BLaER1 treated with 17β-estradiol and CSF1 and Interleukin-3, amounts not matched to agents 10 nM and 100 nM (cell line): ENCODE results near the gene BNIP5.

Source experiments
- H3K27ac ChIP-seq, 11 experiments: shearing (Covaris generic); formaldehyde crosslinking; 2 replicates each; pipeline ENCODE4 v1.8.1; 2022
- H3K27me3 ChIP-seq, 11 experiments: shearing (Covaris generic); formaldehyde crosslinking; 2 replicates each; pipeline ENCODE4 v1.8.1; 2022
- H3K36me3 ChIP-seq, 11 experiments: shearing (Covaris generic); formaldehyde crosslinking; 2 replicates each; pipeline ENCODE4 v1.8.1; 2022
- H3K4me1 ChIP-seq, 10 experiments: shearing (Covaris generic); formaldehyde crosslinking; 2 replicates each; pipeline ENCODE4 v1.8.1; 2022
- H3K4me2 ChIP-seq, 11 experiments: shearing (Covaris generic); formaldehyde crosslinking; 2 replicates each; pipeline ENCODE4 v1.8.1; 2022
- H3K4me3 ChIP-seq, 10 experiments: shearing (Covaris generic); formaldehyde crosslinking; 2 replicates each; pipeline ENCODE4 v1.8.1; 2022
- H3K9ac ChIP-seq, 11 experiments: shearing (Covaris generic); formaldehyde crosslinking; 2 replicates each; pipeline ENCODE4 v1.8.1; 2022
- H3K9me3 ChIP-seq, 11 experiments: shearing (Covaris generic); formaldehyde crosslinking; replicated peaks in 1 of 11; 2 replicates each; pipeline ENCODE4 v1.8.1; 2022
- H4K20me1 ChIP-seq, 11 experiments: shearing (Covaris generic); formaldehyde crosslinking; 2 replicates each; pipeline ENCODE4 v1.8.1; 2022
- Cebpa-rat ChIP-seq, 11 experiments: shearing (Covaris generic); IDR thresholded peaks; 2 replicates each; pipeline ENCODE4 v1.8.1; 2022

The BNIP5 gene

DNA sequence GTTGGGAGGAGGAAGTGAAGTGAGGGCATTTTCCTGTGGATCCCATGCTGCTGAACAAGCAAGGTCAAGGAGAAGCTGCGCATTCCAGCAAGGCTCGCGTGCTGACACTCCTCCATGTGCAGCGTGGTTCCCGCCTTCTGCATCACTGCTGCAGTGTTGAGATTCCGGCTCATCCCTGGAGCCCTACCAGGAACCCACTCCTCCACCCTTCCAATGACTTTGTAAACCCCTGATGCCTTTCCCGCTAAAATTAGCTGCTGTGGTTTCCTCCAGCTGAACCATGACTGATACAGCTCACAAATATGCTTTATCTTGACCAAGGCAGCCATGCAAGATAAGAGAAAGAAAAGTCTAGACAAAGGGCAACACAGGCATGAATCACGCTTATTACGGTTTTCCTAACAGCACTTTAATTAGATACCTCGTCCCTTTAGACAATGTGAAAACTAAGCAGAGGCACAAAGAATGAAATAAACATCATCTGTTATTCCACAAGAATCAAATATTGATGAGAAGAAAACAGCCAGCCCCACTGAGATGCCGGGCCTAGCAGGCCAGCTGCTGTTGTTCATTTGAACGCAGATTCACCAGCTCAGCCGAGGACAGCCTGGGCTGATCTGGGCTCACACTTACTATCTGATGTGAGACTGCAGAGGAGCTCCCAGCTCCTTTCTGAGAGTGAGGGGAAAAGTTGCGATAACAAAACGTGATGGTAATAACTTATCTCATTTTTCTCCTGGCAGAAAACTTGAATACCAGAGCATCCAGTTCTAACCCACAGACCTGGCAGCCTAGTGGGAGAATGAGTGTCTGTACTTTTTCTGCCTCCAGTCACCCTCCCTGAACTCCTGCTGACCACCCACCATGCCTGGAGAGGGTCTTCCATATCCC, 14.2 kb upstream of the BNIP5 start:
- H3K4me3 ChIP-seq: no peak overlapping the region; a peak in 1 of 20 replicates
- peak overlapping the region in 9 of 11 experiments; percentile 0 to 79 (median 65); a peak in 16 of 22 replicates for H3K27ac ChIP-seq
- no peaks in the 10 kb centered on the region for H3K36me3 ChIP-seq
- H3K27me3 ChIP-seq: no peaks in the 10 kb centered on the region
- no peak for TF ChIP-seq Cebpa-rat (IDR thresholded peaks at IDR 0.05)
- peak overlapping the region in 8 of 11 experiments; percentile 18 to 74 (median 56); a peak in 16 of 22 replicates for H3K9ac ChIP-seq
- H4K20me1 ChIP-seq: no peaks in the 10 kb centered on the region
- H3K4me1 ChIP-seq: peaks cover 14 to 52% (median 38%) of the 10 kb centered on the region in 10 experiments
- H3K9me3 ChIP-seq: peaks cover 10 to 24% (median 16%) of the 10 kb centered on the region in 11 experiments; a peak in 20 of 22 replicates
- peak overlapping the region; percentile 48 to 86 (median 72) for H3K4me2 ChIP-seq

DNA sequence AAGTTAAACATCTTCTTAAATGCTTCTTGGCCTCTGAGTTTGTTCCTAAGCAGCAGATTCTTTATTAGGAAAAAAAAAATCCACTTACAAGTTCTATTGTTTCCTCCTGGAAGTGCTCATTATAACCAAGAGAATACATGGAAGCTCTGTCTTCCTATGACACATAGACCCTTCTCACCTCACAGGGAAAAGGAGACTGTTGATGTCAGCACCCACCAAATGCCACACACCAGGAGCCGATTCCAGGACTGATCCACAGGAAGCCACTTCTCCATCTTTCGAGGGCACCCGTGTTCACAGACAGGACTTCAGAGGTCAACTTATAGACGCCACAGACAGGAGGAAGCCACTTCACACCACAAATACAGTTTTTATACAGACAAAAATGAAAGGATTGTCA, 13.4 kb upstream of the BNIP5 start:
- peak overlapping the region; percentile 48 to 86 (median 72); a peak in 20 of 22 replicates for H3K4me2 ChIP-seq
- no peaks in the 10 kb centered on the region for H3K27me3 ChIP-seq
- H3K9me3 ChIP-seq: peaks cover 10 to 24% (median 16%) of the 10 kb centered on the region in 11 experiments; a peak in 20 of 22 replicates
- no peak for TF ChIP-seq Cebpa-rat (IDR thresholded peaks at IDR 0.05)
- no peaks in the 10 kb centered on the region for H3K36me3 ChIP-seq
- no peaks in the 10 kb centered on the region for H4K20me1 ChIP-seq
- peak overlapping the region in 4 of 11 experiments; percentile 46 to 74 (median 66); a peak in 5 of 22 replicates for H3K9ac ChIP-seq
- H3K4me1 ChIP-seq: peaks cover 14 to 52% (median 37%) of the 10 kb centered on the region in 10 experiments
- peak overlapping the region in 6 of 11 experiments; percentile 61 to 79 (median 74); a peak in 12 of 22 replicates for H3K27ac ChIP-seq
- H3K4me3 ChIP-seq: no peak overlapping the region

DNA sequence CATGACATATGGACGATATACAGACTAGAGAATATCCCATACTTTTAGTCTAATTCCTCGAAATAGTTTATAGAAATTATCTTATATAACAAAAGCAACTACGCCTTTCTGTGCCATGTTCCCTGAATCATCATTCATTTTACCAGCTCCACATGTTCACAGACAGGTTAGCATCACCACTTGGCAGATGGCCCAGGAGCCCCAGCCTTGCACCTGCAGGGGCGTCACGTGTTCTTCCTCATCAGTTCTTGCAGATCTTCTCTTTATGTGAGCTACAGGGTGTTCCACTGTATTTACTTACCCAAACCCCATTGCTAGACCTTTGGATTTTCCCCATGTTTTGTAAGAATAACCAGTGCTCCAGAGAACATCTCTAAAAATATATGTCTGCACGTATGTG, 12.6 kb upstream of the BNIP5 start:
- H3K27me3 ChIP-seq: no peaks in the 10 kb centered on the region
- H3K9me3 ChIP-seq: peaks cover 10 to 20% (median 16%) of the 10 kb centered on the region in 11 experiments; a peak in 20 of 22 replicates
- peaks cover 14 to 52% (median 37%) of the 10 kb centered on the region in 10 experiments for H3K4me1 ChIP-seq
- H3K36me3 ChIP-seq: no peaks in the 10 kb centered on the region
- no peaks in the 10 kb centered on the region for H4K20me1 ChIP-seq
- no peak for TF ChIP-seq Cebpa-rat (IDR thresholded peaks at IDR 0.05)
- H3K27ac ChIP-seq: no peak overlapping the region
- no peak overlapping the region for H3K9ac ChIP-seq
- H3K4me2 ChIP-seq: peak overlapping the region in 9 of 11 experiments; percentile 69 to 86 (median 74); a peak in 17 of 22 replicates
- H3K4me3 ChIP-seq: no peak overlapping the region

DNA sequence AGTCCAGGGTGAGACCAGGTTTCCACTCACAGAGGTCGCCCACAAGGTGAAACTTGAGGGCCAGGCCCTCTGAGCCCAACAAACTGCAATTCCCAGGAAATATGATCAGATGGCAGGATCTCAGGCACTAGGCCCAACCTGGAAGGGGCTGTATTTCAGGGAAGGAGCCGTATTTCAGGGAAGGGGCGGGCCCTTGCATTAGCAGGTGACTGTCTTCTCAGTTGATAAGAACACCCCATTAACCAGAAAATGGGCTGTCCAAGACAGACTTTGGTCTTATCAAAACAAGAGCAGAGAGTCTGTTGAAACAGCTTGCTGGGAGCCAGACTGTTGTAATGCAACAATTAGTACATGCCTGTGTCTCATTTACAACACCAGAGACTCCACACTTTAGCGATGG, 10.9 kb upstream of the BNIP5 start:
- H3K9ac ChIP-seq: no peak overlapping the region
- no peaks in the 10 kb centered on the region for H3K27me3 ChIP-seq
- H3K4me1 ChIP-seq: peaks cover 14 to 52% (median 37%) of the 10 kb centered on the region in 10 experiments
- H3K4me3 ChIP-seq: no peak overlapping the region
- H3K9me3 ChIP-seq: peaks cover 2 to 5% (median 4%) of the 10 kb centered on the region in 11 experiments; a peak in 18 of 22 replicates
- peak overlapping the region in 1 of 11 experiments; percentile 13; a peak in 1 of 22 replicates for H3K4me2 ChIP-seq
- H3K27ac ChIP-seq: no peak overlapping the region
- H4K20me1 ChIP-seq: no peaks in the 10 kb centered on the region
- TF ChIP-seq Cebpa-rat (IDR thresholded peaks at IDR 0.05): no peak
- H3K36me3 ChIP-seq: no peaks in the 10 kb centered on the region

DNA sequence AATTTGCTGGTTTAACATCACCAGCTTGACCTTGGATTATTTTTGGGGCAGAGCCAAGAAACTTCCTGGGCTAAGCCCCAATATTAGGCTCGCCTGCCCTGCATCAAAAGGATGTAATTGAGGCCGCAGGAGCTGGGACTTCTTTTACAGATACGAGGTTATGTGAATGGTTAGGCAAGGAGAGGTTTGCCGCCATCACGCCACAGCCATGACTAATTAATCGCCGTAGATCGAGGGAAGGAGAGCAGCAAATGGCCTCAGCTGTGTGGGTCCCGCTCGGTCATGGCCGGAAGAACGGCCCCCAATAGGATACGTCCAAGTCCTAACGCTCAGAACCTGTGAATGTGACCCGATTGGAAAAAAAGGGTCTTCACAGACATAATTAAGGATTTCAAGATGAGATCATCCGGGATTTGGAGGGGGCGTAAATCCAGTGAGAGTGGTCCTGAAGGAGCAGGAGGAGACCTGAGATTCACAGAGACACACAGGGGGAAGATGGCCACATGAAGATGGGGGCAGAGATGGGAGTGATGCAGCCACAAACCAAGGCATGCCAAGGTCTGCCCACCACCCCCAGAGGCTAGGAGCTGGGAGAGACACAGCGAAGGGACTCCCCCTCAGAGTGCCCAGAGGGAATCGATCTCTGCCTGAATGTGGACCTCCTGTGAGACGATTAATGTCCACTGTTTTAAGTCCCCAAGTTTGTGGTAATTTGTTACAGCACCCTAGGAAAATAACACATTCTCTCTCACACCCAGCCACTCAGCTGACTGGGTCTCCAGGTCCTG, 10.0 kb upstream of the BNIP5 start:
- H3K4me1 ChIP-seq: peaks cover 14 to 54% (median 38%) of the 10 kb centered on the region in 10 experiments
- H3K9me3 ChIP-seq: no peaks in the 10 kb centered on the region
- H3K27ac ChIP-seq: no peak overlapping the region
- H3K27me3 ChIP-seq: no peaks in the 10 kb centered on the region
- no peaks in the 10 kb centered on the region for H4K20me1 ChIP-seq
- H3K36me3 ChIP-seq: no peaks in the 10 kb centered on the region
- peak overlapping the region in 1 of 11 experiments; percentile 13; a peak in 2 of 22 replicates for H3K4me2 ChIP-seq
- no peak overlapping the region for H3K9ac ChIP-seq
- TF ChIP-seq Cebpa-rat (IDR thresholded peaks at IDR 0.05): no peak
- no peak overlapping the region for H3K4me3 ChIP-seq

DNA sequence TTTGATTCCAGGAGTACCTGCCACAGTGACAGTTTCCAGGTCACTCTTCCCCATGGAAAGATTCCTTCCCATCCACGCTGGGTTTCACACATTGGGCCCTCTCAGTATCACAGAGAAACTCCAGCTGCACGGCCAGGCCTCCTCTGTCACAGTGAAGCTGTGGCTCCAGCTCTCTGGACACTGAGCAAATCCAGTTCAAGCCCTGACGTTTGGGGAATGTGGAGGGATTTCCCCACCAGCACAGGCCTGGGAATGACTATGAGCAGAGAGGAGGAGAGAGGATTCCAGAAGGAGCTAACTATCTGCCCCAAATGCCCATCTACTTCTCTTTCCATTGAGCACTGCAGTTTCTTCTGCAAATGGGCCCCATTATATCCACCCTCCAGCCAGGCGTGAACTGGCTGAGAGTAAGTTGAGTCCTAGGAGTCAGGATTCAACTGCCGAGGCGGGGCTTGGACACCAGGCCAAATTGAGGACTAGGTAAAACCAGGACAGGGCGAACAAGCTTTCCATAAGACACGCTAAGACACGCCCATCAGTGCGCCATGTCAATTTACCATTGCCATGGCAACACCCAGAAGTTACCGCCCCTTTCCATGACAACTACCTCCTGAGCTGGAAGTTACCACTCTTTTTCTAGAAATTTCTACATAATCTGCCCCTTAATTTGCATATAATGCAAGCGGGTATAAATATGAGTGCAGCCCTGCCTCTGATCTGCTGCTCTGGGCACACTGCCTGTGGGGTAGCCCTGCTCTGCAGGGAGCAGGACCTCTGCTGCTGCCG, 9.2 kb upstream of the BNIP5 start:
- no peak overlapping the region for H3K9ac ChIP-seq

DNA sequence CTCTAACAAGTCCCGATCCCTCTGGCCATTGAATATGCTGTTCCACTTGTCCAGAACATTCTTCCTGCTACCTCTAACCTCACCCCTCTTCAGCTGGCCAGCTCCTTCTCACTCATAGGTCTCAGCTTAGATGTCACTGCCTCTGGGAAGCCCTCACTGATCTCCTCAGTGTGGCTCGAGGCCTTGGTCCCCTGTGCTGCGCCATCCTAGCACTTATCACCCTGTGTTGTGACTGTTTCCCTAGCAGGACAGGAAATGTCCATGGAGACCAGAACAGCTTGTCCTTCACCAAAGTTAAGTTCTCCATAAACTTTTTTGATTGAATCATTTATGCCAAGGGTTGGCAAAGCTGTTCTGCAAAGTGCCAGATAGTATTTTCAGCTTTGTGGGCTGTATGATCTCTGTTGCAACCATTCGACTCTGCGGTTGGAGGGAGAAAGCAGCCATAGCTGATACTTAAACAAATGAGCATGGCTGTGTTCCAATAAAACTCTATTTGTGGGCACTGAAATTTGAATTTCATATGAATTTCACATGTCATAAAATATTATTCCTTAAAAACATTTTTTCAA, 6.5 kb upstream of the BNIP5 start:
- Histone ChIP-seq H3K9me3 (no peaks in the 10 kb centered on the region), H4K20me1 (no peaks in the 10 kb centered on the region)

More for the DNA sequence above, 9.2 kb upstream of the BNIP5 start:
- Histone ChIP-seq H3K27me3 (no peaks in the 10 kb centered on the region), H4K20me1 (no peaks in the 10 kb centered on the region), H3K27ac (no peak overlapping the region), H3K36me3 (no peaks in the 10 kb centered on the region), H3K4me3 (no peak overlapping the region), H3K4me2 (no peak overlapping the region), H3K9me3 (no peaks in the 10 kb centered on the region), H3K4me1 (peaks cover 13 to 54% (median 38%) of the 10 kb centered on the region in 10 experiments)
- TF ChIP-seq Cebpa-rat (IDR thresholded peaks at IDR 0.05): no peak

More for the DNA sequence above, 6.5 kb upstream of the BNIP5 start:
- no peak overlapping the region for H3K9ac ChIP-seq
- no peak for TF ChIP-seq Cebpa-rat (IDR thresholded peaks at IDR 0.05)
- H3K36me3 ChIP-seq: no peaks in the 10 kb centered on the region
- H3K4me2 ChIP-seq: no peak overlapping the region
- H3K4me1 ChIP-seq: peaks cover 17 to 52% (median 34%) of the 10 kb centered on the region in 10 experiments
- H3K27ac ChIP-seq: no peak overlapping the region
- H3K27me3 ChIP-seq: no peaks in the 10 kb centered on the region
- H3K4me3 ChIP-seq: no peak overlapping the region
